ENCODE measurements around the gene BRIX1. TPM values are rescaled to one million over a fixed set of nuclear protein-coding genes. Genes with fewer than 3 reads are reported as not detected.

BRIX1 gene
- total and polyA plus RNA-seq, 9 of the 15 experiments (the other 6 are each of a cell fraction or from before 2014, with no cell fraction given): 115 to 193 (median 159) TPM

GRCh38 chr5:34918025-34918424, 2.5 kb downstream of the BRIX1 start:
- in situ Hi-C loops (cut with MboI): loop anchor here (25.0 kb wide), 1 partner anchor 1456 kb away; no protein-coding TSS in a partner anchor
- H3K9me3 ChIP-seq (replicated peaks; ENCODE audit: control insufficient read depth, insufficient read depth, low read depth, low read length): no peaks in the 10 kb centered on the region
- H3K27me3 ChIP-seq (ENCODE audit: control insufficient read depth in 2 of 2, insufficient read depth in 2 of 2, low read length in 2 of 2): no peaks in the 10 kb centered on the region
- H3K9me1 ChIP-seq (ENCODE audit: control insufficient read depth, insufficient read depth, low read length): no peaks in the 10 kb centered on the region
- H4K20me1 ChIP-seq (replicated peaks; ENCODE audit: control insufficient read depth, insufficient read depth, low read length): peaks cover 8% of the 10 kb centered on the region
- peak in 1 of 4 experiments; percentile 59 for DNase-seq (ENCODE audit: extremely low read depth in 1 of 4, low spot score in 3 of 4)
- peak overlapping the region; percentile 98 for H3K4me2 ChIP-seq (ENCODE audit: insufficient read depth, low read length)
- H3K4me1 ChIP-seq (replicated peaks in 1 of 2; ENCODE audit: control insufficient read depth in 2 of 2, insufficient read depth in 2 of 2, low read length in 2 of 2): peaks cover 11% of the 10 kb centered on the region in 2 experiments
- no TSS peak for BruUV-seq (replicated peaks)
- ATAC-seq: peak; percentile 8
- peak overlapping the region; percentile 94; the same call in 1 of the 2 replicates for H3K4me3 ChIP-seq
- 29% methylated on average over 4 of the region's 4 CpGs for WGBS (ENCODE audit: insufficient coverage, low coverage, missing lambda C conversion rate)
- peak overlapping the region; percentile 65 to 99; a peak in 3 of 4 replicates for H3K9ac ChIP-seq (ENCODE audit: insufficient read depth in 1 of 2, low read depth in 2 of 2, low read length in 2 of 2)
- ChIA-PET POLR2A (interaction anchor here (0.6 to 6.4 kb wide), 4 partner anchors 11 to 363 kb away, joined by 3 to 67 read pairs (median 3); partner anchors contain the start of gene DNAJC21), CTCF (ENCODE audit: low intra/inter-chr PET ratio) (interaction anchor here (0.7 kb wide), 1 partner anchor 395 kb away, joined by 3 read pairs; no protein-coding TSS in a partner anchor)
- no peak overlapping the region for H2AFZ ChIP-seq (ENCODE audit: low read depth, low read length)
- peak overlapping the region; percentile 6; the same call in 2 of the 3 replicates for H3K27ac ChIP-seq (ENCODE audit: extremely low read depth, low read depth, low read length)
- peaks cover 95% of the 10 kb centered on the region for H3K79me2 ChIP-seq (ENCODE audit: control insufficient read depth, insufficient read depth, low read length)
- intact Hi-C loops (cut with micrococcal nuclease): loop anchor here (5.0 kb wide), 2 partner anchors 84 to 221 kb away; no protein-coding TSS in a partner anchor
- peaks cover 82% of the 10 kb centered on the region for H3K36me3 ChIP-seq (ENCODE audit: control insufficient read depth, insufficient read depth, low read length)
- FAIRE-seq: no peak
- no peak for TF ChIP-seq TAF1 (IDR thresholded peaks at IDR 0.05; ENCODE audit: control insufficient read depth, extremely low read depth, insufficient read depth, low read length, severe bottlenecking)
- peak; percentile 66 for TF ChIP-seq RBFOX2 (IDR thresholded peaks at IDR 0.05; ENCODE audit: low read depth, low read length)
- TF ChIP-seq SUPT5H (IDR thresholded peaks at IDR 0.05): no peak
- TF ChIP-seq TAF9B (IDR thresholded peaks at IDR 0.05; ENCODE audit: partially characterized antibody): no peak
- no peak for TF ChIP-seq ZC3H4 (CRISPR knock-in tag; IDR thresholded peaks at IDR 0.05; ENCODE audit: borderline replicate concordance)
- no peak for TF ChIP-seq KDM5B (IDR thresholded peaks at IDR 0.05; ENCODE audit: insufficient replicate concordance, low read depth, low read length)
- no peak for TF ChIP-seq IRF9 (tag; IDR thresholded peaks at IDR 0.05)
- TF ChIP-seq HCFC1 (IDR thresholded peaks at IDR 0.05; ENCODE audit: low read depth, low read length): no peak
- TF ChIP-seq POLR2AphosphoS5 (IDR thresholded peaks at IDR 0.05; ENCODE audit: control insufficient read depth, insufficient read depth, low read depth, low read length): no peak
- no peak for TF ChIP-seq EWSR1 (IDR thresholded peaks at IDR 0.05; ENCODE audit: borderline replicate concordance, low read depth, partially characterized antibody)
- no peak for TF ChIP-seq SREBF1 (IDR thresholded peaks at IDR 0.05; ENCODE audit: borderline replicate concordance, low read depth, low read length)
- TF ChIP-seq MECOM (CRISPR knock-in tag; IDR thresholded peaks at IDR 0.05): no peak
- TF ChIP-seq ETS2 (tag; IDR thresholded peaks at IDR 0.05; ENCODE audit: borderline replicate concordance, poor library complexity, severe bottlenecking): no peak
- TF ChIP-seq, protein P1, sequence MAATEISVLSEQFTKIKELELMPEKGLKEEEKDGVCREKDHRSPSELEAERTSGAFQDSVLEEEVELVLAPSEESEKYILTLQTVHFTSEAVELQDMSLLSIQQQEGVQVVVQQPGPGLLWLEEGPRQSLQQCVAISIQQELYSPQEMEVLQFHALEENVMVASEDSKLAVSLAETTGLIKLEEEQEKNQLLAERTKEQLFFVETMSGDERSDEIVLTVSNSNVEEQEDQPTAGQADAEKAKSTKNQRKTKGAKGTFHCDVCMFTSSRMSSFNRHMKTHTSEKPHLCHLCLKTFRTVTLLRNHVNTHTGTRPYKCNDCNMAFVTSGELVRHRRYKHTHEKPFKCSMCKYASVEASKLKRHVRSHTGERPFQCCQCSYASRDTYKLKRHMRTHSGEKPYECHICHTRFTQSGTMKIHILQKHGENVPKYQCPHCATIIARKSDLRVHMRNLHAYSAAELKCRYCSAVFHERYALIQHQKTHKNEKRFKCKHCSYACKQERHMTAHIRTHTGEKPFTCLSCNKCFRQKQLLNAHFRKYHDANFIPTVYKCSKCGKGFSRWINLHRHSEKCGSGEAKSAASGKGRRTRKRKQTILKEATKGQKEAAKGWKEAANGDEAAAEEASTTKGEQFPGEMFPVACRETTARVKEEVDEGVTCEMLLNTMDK (IDR thresholded peaks at IDR 0.05; ENCODE audit: borderline replicate concordance, insufficient read depth, low read depth, low read length, poor library complexity, severe bottlenecking): no peak
- no peak for TF ChIP-seq STAT5B (CRISPR knock-in tag; IDR thresholded peaks at IDR 0.05)
- no peak for TF ChIP-seq ATF7 (IDR thresholded peaks at IDR 0.05)
- no peak for TF ChIP-seq ZNF41 (CRISPR knock-in tag; conservative IDR thresholded peaks at IDR 0.05)
- TF ChIP-seq PREB (CRISPR knock-in tag; IDR thresholded peaks at IDR 0.05): no peak
- peak; percentile 10 for TF ChIP-seq RBM25 (IDR thresholded peaks at IDR 0.05; ENCODE audit: low read depth, low read length, severe bottlenecking)

Data from K562 (cell line).